ENCODE results near the gene OSGEPL1.
"Not testable (repeated sequence)": the region's sequence is repeated elsewhere in the genome, so short reads cannot be mapped to it uniquely, and the experiment has no call there.

The OSGEPL1 gene

DNA sequence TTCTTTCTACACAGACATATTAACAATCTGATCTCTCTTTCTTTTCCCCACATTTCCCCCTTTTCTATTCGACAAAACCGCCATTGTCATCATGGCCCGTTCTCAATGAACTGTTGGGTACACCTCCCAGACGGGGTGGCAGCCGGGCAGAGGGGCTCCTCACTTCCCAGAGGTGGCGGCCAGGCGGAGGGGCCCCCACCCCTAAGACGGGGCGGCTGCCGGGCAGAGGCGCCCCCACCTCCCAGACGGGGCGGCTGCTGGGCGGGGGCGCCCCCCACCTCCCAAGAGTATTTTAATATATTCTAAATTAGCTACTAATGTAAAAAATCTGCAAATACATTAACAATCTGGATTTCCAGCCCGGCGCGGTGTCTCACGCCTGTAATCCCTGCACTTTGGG lies 2.4 kb downstream of the OSGEPL1 start:
- intact Hi-C loops (cut with DNase I): loop anchor here (5.0 kb wide), 2 partner anchors 83 to 98 kb away; partner anchors contain the start of gene ASNSD1
- DNase-seq: not testable (repeated sequence)

DNA sequence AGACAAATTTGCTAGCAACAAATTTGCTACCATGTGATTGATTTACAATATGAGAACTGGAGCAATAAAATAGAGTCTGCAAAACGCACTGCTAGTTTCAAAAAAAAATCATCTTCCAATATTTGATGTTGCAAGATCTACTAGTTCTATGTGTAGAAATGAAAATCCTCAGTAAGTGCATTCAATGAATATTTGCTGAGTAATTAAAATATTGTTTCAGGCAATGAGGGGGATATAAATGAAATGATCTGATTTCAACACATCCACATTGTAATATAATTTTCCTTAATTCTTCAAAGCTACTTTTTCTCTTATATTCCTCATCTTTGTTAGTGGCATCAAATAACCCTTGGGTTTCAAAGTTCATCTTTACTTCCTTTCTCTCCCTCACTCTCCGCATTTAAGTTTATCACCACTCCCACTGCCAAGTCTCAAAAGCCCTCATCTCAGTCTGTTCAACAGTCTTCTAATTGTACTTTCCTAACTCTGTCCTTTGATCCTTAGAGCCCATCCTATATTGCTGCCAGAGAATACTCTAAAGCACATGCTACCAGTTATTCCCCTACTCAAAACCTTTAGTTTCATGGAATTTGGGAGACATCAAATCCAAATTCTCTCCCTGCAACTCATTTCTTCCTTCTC lies 6.2 kb downstream of the OSGEPL1 start:
- no peak for DNase-seq
- intact Hi-C loops (cut with DNase I): no loop called here

DNA sequence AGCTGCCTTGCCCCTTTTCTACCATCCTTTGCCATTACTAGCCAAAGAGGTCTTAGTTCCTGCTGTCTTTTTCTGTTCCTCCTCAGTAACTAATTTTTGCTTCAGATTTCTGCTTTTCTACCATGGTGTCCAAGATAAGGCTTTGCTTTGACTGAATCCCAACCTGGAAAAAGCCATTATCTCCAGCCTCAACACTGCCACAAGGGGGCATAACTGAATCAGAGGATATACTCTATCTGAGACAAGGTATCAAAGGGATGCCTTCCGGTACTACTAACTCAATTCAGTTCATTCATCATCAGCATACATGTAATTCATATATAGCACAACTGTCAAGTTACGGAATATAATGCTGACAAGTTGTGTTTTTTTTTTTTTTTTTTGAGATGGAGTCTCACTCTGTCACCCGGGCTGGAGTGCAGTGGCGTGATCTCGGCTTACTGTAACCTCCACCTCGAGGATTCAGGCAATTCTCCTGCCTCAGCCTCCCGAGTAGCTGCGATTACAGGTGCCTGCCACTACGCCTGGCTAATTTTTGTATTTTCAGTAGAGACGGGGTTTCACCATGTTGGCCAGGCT lies 11.4 kb downstream of the OSGEPL1 start:
- intact Hi-C loops (cut with DNase I): no loop called here
- DNase-seq: peak in 8 of 42 donors; percentile 7 to 56 (median 22)

DNA sequence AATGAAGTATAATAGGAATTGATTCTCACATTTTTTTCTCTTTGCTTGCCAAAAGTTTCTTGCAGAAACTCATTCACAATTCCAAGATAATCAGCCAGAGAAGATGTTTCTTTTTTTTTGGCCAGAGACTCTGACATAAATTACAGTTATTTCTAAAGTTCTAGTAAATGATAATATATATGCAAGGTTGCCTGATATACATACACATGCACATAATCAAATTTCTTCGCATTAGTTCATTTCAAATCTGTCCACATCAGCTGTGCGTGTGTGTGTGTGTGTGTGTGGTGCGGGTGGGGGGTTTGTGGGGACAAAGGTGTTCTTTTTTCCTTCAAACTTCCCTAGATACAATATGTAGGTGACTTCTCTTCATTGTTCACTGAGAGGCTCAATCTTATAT lies 33.2 kb downstream of the OSGEPL1 start:
- DNase-seq: no peak
- intact Hi-C loops (cut with DNase I): no loop called here

DNA sequence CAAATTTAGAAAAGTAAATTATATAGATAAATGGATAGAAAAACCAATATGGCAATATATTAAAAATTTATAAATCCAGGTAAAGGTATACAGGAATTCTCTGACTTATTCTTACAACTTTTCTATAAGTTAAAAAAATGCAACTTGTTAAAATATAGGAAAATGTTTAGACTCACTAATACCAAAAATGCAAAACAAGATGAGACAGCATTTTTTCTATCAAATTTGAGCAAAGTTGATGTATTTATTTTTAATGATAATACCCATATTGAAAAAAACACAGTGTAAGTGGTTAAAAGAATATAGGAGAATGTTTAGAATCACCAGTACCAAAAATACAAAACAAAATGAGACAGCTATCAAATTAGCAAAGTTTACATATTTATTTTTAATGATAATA lies 35.7 kb downstream of the OSGEPL1 start:
- intact Hi-C loops (cut with DNase I): no loop called here
- no peak for DNase-seq

- intact Hi-C loops (cut with DNase I): no loop called here
- DNase-seq: no peak
These were observed 36.3 kb downstream of the OSGEPL1 start for GRCh38 chr2:189726271-189726670.

DNA sequence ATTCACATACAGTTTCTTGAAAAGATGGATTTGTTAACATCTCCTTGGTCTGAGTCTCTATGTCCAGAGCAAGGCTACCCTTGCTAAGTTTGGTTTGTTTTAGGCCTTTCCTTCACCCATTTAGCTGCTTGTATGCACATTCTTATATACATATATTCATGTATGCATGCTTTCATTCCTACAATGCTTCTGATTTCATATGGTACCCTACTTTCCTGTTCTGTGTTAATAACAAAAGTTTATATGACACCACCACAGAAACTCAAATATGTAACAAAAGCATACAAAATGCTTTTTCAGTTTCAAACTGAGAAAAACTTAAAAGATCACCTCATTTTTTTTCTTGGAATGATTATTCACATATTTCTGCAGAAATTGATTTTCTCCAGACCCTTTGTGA lies 39.4 kb downstream of the OSGEPL1 start:
- intact Hi-C loops (cut with DNase I): no loop called here
- no peak for DNase-seq

- no peak for DNase-seq
- intact Hi-C loops (cut with DNase I): no loop called here
These were observed 43.0 kb downstream of the OSGEPL1 start for GRCh38 chr2:189719571-189719970.

DNA sequence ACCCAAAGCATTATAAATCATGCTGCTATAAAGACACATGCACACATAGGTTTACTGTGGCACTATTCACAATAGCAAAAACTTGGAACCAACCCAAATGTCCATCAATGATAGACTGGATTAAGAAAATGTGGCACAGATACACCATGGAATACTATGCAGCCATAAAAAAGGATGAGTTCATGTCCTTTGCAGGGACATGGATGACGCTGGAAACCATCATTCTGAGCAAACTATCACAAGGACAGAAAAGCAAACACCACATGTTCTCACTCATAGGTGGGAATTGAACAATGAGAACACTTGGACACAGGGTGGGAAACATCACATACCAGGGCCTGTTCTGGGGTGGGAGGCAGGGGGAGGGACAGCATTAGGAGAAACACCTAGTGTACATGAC lies 45.0 kb downstream of the OSGEPL1 start:
- DNase-seq; intact Hi-C loops (cut with DNase I): not testable (repeated sequence)

GRCh38 chr2:189709501-189710221 lies 52.9 kb downstream of the OSGEPL1 start:
- intact Hi-C loops (cut with DNase I): no loop called here
- DNase-seq: no peak

GRCh38 chr2:189702071-189702470 lies 60.5 kb downstream of the OSGEPL1 start:
- DNase-seq: no peak
- intact Hi-C loops (cut with DNase I): no loop called here

DNA sequence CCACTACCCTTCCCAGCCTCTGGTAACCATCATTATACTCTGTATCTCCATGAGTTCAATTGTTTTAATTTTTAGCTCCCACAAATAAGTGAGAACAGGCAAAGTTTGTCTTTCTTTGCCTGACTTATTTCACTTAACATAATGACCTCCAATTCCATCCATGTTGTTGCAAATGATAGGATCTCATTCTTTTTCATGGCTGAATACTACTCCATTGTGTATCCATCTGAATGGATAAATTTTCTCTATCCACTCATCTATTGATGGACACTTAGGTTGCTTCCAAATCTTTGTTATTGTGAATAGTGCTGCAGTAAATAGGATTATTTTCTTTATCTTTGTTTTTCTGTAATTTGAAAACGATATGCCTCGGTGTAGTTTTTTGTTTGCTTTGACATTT lies 61.9 kb downstream of the OSGEPL1 start:
- intact Hi-C loops (cut with DNase I): no loop called here
- no peak for DNase-seq

GRCh38 chr2:189698020-189698887 lies 64.3 kb downstream of the OSGEPL1 start:
- intact Hi-C loops (cut with DNase I): loop anchor here (2.0 kb wide), 1 partner anchor 37 kb away; the partner anchor contains the start of gene ASNSD1
- DNase-seq: peak in 18 of 42 donors; percentile 4 to 78 (median 36)

All from head of caudate nucleus (tissue), 42 donors.